SU-DHL-6 (cell line): Measurements from ENCODE around the gene TBATA.

Experiments
- EZH2phosphoT487 ChIP-seq: fragments of 200-600 bp; sonication (generic), shearing (Covaris generic); conservative IDR thresholded peaks from 2 replicates; pipeline ENCODE4 v1.6.1; 2018; ENCODE audit warnings: mild to moderate bottlenecking, antibody characterized with exemption, low read length, moderate library complexity, mixed read lengths
- TF ChIP-seq, protein P1 (sequence below): fragments of 200-600 bp; sonication (generic); IDR thresholded peaks from one replicate; pipeline ENCODE4 v1.5.1; 2017; ENCODE audit warnings: antibody characterized with exemption, mild to moderate bottlenecking, low read length, moderate library complexity; ENCODE audit not compliant: insufficient read depth, poor library complexity, severe bottlenecking

DNA sequence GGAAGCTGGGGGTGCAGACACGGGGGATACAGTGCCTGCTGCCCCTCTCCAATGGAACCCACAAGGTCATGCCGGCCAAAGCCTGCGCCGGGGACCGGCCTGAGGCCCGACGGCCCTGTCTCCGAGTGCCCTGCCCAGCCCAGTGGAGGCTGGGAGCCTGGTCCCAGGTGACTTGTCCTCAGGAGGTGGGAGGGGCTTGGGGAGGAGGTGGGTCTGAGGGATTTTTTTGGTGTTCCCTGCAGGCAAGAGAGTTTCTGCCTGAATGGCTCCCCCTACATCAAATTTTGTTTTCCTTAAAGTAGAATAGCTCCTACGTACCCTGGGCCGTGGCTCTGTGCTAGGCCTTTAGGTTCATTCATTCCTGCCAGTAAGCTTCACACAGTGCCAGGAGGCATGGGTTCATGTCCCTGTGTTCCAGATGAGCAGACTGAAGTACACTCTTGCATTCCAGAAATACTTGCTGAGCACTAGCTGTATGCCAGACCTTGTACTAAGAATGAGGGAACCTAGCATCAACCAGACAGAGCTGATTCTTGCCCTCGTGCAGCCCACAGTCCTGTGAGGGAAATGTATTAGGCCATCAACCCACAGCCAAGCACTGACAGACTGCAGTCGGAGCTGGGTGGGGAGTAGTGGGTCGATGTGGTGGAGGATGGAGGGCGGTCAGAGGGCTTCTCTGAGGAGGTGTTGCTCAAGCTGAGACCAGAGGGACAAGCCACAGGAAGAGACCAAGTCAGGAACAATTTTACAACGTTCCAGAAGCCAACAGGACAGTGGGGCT is 31.1 kb downstream of the TBATA start:
- TF ChIP-seq, protein P1, sequence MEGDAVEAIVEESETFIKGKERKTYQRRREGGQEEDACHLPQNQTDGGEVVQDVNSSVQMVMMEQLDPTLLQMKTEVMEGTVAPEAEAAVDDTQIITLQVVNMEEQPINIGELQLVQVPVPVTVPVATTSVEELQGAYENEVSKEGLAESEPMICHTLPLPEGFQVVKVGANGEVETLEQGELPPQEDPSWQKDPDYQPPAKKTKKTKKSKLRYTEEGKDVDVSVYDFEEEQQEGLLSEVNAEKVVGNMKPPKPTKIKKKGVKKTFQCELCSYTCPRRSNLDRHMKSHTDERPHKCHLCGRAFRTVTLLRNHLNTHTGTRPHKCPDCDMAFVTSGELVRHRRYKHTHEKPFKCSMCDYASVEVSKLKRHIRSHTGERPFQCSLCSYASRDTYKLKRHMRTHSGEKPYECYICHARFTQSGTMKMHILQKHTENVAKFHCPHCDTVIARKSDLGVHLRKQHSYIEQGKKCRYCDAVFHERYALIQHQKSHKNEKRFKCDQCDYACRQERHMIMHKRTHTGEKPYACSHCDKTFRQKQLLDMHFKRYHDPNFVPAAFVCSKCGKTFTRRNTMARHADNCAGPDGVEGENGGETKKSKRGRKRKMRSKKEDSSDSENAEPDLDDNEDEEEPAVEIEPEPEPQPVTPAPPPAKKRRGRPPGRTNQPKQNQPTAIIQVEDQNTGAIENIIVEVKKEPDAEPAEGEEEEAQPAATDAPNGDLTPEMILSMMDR, result no peak
- no peak for TF ChIP-seq EZH2phosphoT487
